ENCODE results near the gene CTAGE1.
"Not testable (repeated sequence)": the region's sequence is repeated elsewhere in the genome, so short reads cannot be mapped to it uniquely, and the experiment has no call there.

CTAGE1 gene

DNA sequence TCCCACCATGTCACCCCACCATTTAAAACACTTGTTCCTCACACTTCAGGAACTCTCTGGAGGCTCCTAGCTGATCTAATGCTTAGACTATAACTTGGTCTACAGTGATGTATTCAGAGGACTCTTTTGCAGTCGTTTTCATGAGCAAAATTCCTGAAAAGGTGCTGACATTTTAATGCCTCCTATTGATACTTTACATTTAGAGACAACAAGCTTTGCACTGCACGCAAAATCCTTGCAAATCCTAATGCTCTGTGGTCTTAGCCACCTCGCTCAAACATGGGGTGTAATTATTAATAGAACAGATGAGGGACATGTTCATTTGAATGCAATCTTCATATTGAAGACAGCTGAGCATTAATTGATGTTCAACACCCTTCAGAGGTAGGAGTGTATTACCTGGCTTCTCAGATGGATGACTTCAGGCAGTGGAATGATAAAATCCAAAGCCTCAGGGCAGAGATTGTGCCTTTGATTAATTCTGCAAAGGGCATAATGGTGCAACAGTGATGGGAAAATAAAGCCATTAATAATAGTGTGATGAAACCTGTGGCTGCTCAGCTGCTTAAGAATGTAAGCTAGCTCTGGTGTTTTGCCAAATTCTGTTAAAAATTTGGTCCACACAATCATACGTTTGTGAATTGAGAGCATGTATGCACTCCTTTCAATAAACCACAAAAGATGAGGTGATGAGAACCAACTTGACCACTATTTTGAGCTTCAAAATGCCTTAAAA, 5.4 kb downstream of the CTAGE1 start:
- no peak overlapping the region for H3K9ac ChIP-seq (ENCODE audit: low read depth, low read length)
- H3K4me1 ChIP-seq (ENCODE audit: control insufficient read depth, insufficient read depth, low read length), result no peaks in the 10 kb centered on the region
- no peaks in the 10 kb centered on the region for H3K9me3 ChIP-seq (ENCODE audit: control insufficient read depth, insufficient read depth, low read length)
- no peak overlapping the region for H3K4me3 ChIP-seq (ENCODE audit: low read depth, low read length)
- H3K36me3 ChIP-seq (ENCODE audit: control insufficient read depth, insufficient read depth, low read length), result no peaks in the 10 kb centered on the region
- no peak overlapping the region for H3K27ac ChIP-seq (ENCODE audit: low read depth, low read length)
- H3K27me3 ChIP-seq (ENCODE audit: control insufficient read depth, insufficient read depth, low read length), result no peaks in the 10 kb centered on the region

- Histone ChIP-seq H3K9ac (ENCODE audit: low read depth, low read length) (no peak overlapping the region), H3K4me3 (ENCODE audit: low read depth, low read length) (no peak overlapping the region), H3K27me3 (ENCODE audit: control insufficient read depth, insufficient read depth, low read length) (no peaks in the 10 kb centered on the region), H3K4me1 (ENCODE audit: control insufficient read depth, insufficient read depth, low read length) (no peaks in the 10 kb centered on the region), H3K27ac (ENCODE audit: low read depth, low read length) (no peak overlapping the region), H3K36me3 (ENCODE audit: control insufficient read depth, insufficient read depth, low read length) (no peaks in the 10 kb centered on the region), H3K9me3 (ENCODE audit: control insufficient read depth, insufficient read depth, low read length) (no peaks in the 10 kb centered on the region)
Measured at GRCh38 chr18:22411446-22411845, 6.3 kb downstream of the CTAGE1 start.

- no peak overlapping the region for H3K27ac ChIP-seq (ENCODE audit: low read depth, low read length)
- peaks cover 2% of the 10 kb centered on the region; the same call in 1 of the 2 replicates for H3K9me3 ChIP-seq (ENCODE audit: control insufficient read depth, insufficient read depth, low read length)
- H3K36me3 ChIP-seq (ENCODE audit: control insufficient read depth, insufficient read depth, low read length), result no peaks in the 10 kb centered on the region
- H3K4me3 ChIP-seq (ENCODE audit: low read depth, low read length), result no peak overlapping the region
- no peaks in the 10 kb centered on the region for H3K27me3 ChIP-seq (ENCODE audit: control insufficient read depth, insufficient read depth, low read length)
- H3K4me1 ChIP-seq (ENCODE audit: control insufficient read depth, insufficient read depth, low read length), result no peaks in the 10 kb centered on the region
- H3K9ac ChIP-seq (ENCODE audit: low read depth, low read length), result no peak overlapping the region
Measured at GRCh38 chr18:22410126-22410525, 7.6 kb downstream of the CTAGE1 start.

GRCh38 chr18:22409445-22409844, 8.3 kb downstream of the CTAGE1 start:
- Histone ChIP-seq H3K27me3 (ENCODE audit: control insufficient read depth, insufficient read depth, low read length) (no peaks in the 10 kb centered on the region), H3K4me1 (ENCODE audit: control insufficient read depth, insufficient read depth, low read length) (no peaks in the 10 kb centered on the region), H3K9ac (ENCODE audit: low read depth, low read length) (no peak overlapping the region), H3K27ac (ENCODE audit: low read depth, low read length) (no peak overlapping the region), H3K4me3 (ENCODE audit: low read depth, low read length) (no peak overlapping the region), H3K36me3 (ENCODE audit: control insufficient read depth, insufficient read depth, low read length) (no peaks in the 10 kb centered on the region), H3K9me3 (ENCODE audit: control insufficient read depth, insufficient read depth, low read length) (peaks cover 4% of the 10 kb centered on the region; the same call in 1 of the 2 replicates)

DNA sequence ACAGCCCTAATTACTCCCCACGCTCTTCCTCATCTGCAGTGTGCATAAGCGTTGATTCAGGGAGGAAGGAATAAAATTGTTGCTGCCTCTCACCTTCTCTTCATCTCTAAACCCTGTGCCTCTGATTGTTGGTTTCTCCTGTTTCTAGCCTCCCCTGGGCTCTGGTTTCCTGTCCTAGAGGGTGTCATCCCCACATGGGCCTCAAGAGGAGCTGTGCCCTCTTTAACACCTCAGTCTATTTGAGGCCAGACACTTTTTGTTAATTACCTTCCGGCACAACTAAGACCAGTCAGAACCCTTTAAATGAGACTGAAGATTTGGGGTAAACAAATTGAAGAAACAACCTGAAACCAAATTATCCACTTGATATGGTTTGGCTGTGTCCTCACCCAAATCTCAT, 9.7 kb downstream of the CTAGE1 start:
- peaks cover 4% of the 10 kb centered on the region; the same call in 1 of the 2 replicates for H3K9me3 ChIP-seq (ENCODE audit: control insufficient read depth, insufficient read depth, low read length)
- H3K27me3 ChIP-seq (ENCODE audit: control insufficient read depth, insufficient read depth, low read length), result no peaks in the 10 kb centered on the region
- 0 out of 2 replicates have a peak, but pooled peaks cover 3% of the 10 kb centered on the region for H3K4me1 ChIP-seq (ENCODE audit: control insufficient read depth, insufficient read depth, low read length)
- no peak overlapping the region for H3K27ac ChIP-seq (ENCODE audit: low read depth, low read length)
- H3K9ac ChIP-seq (ENCODE audit: low read depth, low read length), result no peak overlapping the region
- no peaks in the 10 kb centered on the region for H3K36me3 ChIP-seq (ENCODE audit: control insufficient read depth, insufficient read depth, low read length)
- no peak overlapping the region for H3K4me3 ChIP-seq (ENCODE audit: low read depth, low read length)

DNA sequence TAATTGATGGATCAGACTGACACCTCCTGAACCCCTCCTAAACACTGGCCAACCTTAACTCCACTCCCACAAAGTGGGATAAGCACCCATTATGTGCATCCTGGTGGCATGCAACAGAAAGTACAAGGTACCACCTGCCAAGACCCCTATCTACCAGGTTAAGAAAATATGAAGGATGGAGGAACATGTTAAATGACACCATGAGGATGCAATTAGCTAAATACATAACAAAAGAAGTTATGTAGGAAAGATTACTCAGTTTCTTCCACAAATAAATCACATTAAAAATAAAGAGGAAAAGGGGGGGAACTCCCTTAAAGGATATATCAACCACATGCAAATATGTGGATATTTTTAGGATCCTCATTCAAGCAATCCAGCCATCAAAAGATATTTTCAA, 12.6 kb downstream of the CTAGE1 start:
- H3K36me3 ChIP-seq (ENCODE audit: control insufficient read depth, insufficient read depth, low read length), result no peaks in the 10 kb centered on the region
- H3K27me3 ChIP-seq (ENCODE audit: control insufficient read depth, insufficient read depth, low read length), result no peaks in the 10 kb centered on the region
- H3K4me1 ChIP-seq (ENCODE audit: control insufficient read depth, insufficient read depth, low read length), result peaks cover 12% of the 10 kb centered on the region; the same call in 1 of the 2 replicates
- H3K4me3 ChIP-seq (ENCODE audit: low read depth, low read length), result no peak overlapping the region
- H3K27ac ChIP-seq (ENCODE audit: low read depth, low read length), result no peak overlapping the region
- no peak overlapping the region for H3K9ac ChIP-seq (ENCODE audit: low read depth, low read length)
- H3K9me3 ChIP-seq (ENCODE audit: control insufficient read depth, insufficient read depth, low read length), result peaks cover 4% of the 10 kb centered on the region; the same call in 1 of the 2 replicates

DNA sequence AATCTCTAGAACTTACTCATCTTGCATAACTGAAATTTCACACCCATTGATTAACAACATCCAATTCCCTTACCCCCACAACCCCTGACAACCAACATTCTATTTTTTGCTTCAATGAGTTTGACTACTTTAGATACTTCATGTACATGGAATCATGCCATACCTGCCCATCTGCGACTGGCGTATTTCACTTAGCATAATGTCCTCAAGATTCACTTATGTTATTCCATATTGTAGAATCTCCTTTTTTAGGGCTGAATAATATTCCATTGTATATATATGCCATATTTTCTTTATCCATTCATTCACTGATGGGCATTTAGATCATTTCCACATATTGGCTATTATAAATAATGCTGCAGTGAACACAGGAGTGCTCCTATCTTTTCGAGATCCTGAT, 13.8 kb downstream of the CTAGE1 start:
- H3K36me3 ChIP-seq (ENCODE audit: control insufficient read depth, insufficient read depth, low read length), result no peaks in the 10 kb centered on the region
- H3K4me1 ChIP-seq (ENCODE audit: control insufficient read depth, insufficient read depth, low read length), result peaks cover 13% of the 10 kb centered on the region; the same call in 1 of the 2 replicates
- H3K4me3 ChIP-seq (ENCODE audit: low read depth, low read length), result no peak overlapping the region
- H3K27me3 ChIP-seq (ENCODE audit: control insufficient read depth, insufficient read depth, low read length), result no peaks in the 10 kb centered on the region
- peaks cover 4% of the 10 kb centered on the region; the same call in 1 of the 2 replicates for H3K9me3 ChIP-seq (ENCODE audit: control insufficient read depth, insufficient read depth, low read length)
- H3K27ac ChIP-seq (ENCODE audit: low read depth, low read length), result no peak overlapping the region
- H3K9ac ChIP-seq (ENCODE audit: low read depth, low read length), result no peak overlapping the region

DNA sequence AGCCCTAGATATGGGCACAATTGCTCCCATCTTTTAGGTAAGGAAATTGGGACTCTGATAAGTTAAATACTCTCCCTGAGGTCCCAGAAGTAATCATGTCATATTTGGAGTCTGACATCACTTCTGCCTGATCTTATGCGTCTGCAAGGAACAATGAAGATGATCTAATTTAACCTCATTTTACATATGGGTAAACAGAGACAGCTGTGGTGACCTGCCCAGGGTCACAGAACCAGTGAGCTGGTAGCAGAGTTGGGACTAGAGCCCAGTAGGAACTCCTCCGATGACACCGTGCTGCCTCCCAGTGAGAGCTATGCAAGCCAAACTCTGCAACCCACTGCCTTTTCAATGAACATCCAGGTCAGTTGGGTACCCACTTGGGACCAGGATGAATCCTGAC, 17.8 kb downstream of the CTAGE1 start:
- H3K36me3 ChIP-seq (ENCODE audit: control insufficient read depth, insufficient read depth, low read length), result no peaks in the 10 kb centered on the region
- H3K4me3 ChIP-seq (ENCODE audit: low read depth, low read length), result no peak overlapping the region
- H3K9ac ChIP-seq (ENCODE audit: low read depth, low read length), result no peak overlapping the region
- H3K9me3 ChIP-seq (ENCODE audit: control insufficient read depth, insufficient read depth, low read length), result no peaks in the 10 kb centered on the region
- H3K27ac ChIP-seq (ENCODE audit: low read depth, low read length), result no peak overlapping the region
- peaks cover 21% of the 10 kb centered on the region; the same call in 1 of the 2 replicates for H3K4me1 ChIP-seq (ENCODE audit: control insufficient read depth, insufficient read depth, low read length)
- H3K27me3 ChIP-seq (ENCODE audit: control insufficient read depth, insufficient read depth, low read length), result no peaks in the 10 kb centered on the region

- Histone ChIP-seq H3K36me3 (ENCODE audit: control insufficient read depth, insufficient read depth, low read length) (no peaks in the 10 kb centered on the region), H3K27ac (ENCODE audit: low read depth, low read length) (no peak overlapping the region), H3K9me3 (ENCODE audit: control insufficient read depth, insufficient read depth, low read length) (no peaks in the 10 kb centered on the region), H3K4me1 (ENCODE audit: control insufficient read depth, insufficient read depth, low read length) (peaks cover 21% of the 10 kb centered on the region; the same call in 1 of the 2 replicates), H3K4me3 (ENCODE audit: low read depth, low read length) (no peak overlapping the region), H3K27me3 (ENCODE audit: control insufficient read depth, insufficient read depth, low read length) (no peaks in the 10 kb centered on the region), H3K9ac (ENCODE audit: low read depth, low read length) (no peak overlapping the region)
Measured at GRCh38 chr18:22398464-22398863, 19.3 kb downstream of the CTAGE1 start.

- no peak overlapping the region for H3K27ac ChIP-seq (ENCODE audit: low read depth, low read length)
- peaks cover 8% of the 10 kb centered on the region; the same call in 1 of the 2 replicates for H3K4me1 ChIP-seq (ENCODE audit: control insufficient read depth, insufficient read depth, low read length)
- no peaks in the 10 kb centered on the region for H3K27me3 ChIP-seq (ENCODE audit: control insufficient read depth, insufficient read depth, low read length)
- no peaks in the 10 kb centered on the region for H3K9me3 ChIP-seq (ENCODE audit: control insufficient read depth, insufficient read depth, low read length)
- H3K4me3 ChIP-seq (ENCODE audit: low read depth, low read length), result no peak overlapping the region
- no peaks in the 10 kb centered on the region for H3K36me3 ChIP-seq (ENCODE audit: control insufficient read depth, insufficient read depth, low read length)
- no peak overlapping the region for H3K9ac ChIP-seq (ENCODE audit: low read depth, low read length)
Measured at GRCh38 chr18:22394428-22394827, 23.3 kb downstream of the CTAGE1 start.

DNA sequence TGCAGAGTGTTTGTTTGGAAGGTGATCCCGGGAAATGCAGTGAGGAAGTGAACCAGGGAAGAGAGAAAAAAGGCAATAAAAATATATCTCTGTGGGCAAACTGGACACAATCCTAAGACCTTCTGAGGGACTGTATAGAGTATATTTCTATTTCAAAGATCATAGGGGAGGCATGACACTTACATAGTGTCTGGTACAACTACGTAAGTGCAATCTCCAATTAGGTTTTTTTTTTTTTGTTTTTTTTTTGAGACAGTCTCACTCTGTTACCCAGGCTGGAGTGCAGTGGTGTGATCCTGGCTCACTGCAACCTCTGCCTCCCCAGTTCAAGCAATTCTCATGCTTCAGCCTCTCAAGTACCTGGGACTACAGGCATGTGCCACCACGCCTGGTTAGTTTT, 24.6 kb downstream of the CTAGE1 start:
- not testable (repeated sequence) for H3K4me3 ChIP-seq (ENCODE audit: low read depth, low read length); H3K36me3 ChIP-seq (ENCODE audit: control insufficient read depth, insufficient read depth, low read length); H3K27ac ChIP-seq (ENCODE audit: low read depth, low read length); H3K9ac ChIP-seq (ENCODE audit: low read depth, low read length); H3K27me3 ChIP-seq (ENCODE audit: control insufficient read depth, insufficient read depth, low read length); H3K9me3 ChIP-seq (ENCODE audit: control insufficient read depth, insufficient read depth, low read length); H3K4me1 ChIP-seq (ENCODE audit: control insufficient read depth, insufficient read depth, low read length)

Data from HUES48 (cell line).